HG02763 (cell line): ENCODE results near the gene ABI3BP.
"Not testable (repeated sequence)": the region's sequence is repeated elsewhere in the genome, so short reads cannot be mapped to it uniquely, and the experiment has no call there.

Experiments
- ATAC-seq: cut with Tn5 transposase; IDR thresholded peaks from one replicate; pipeline ENCODE4 v1.9.1; 2021; ENCODE audit warnings: mild to moderate bottlenecking, moderate library complexity; ENCODE audit not compliant: unreplicated experiment

The ABI3BP gene

DNA sequence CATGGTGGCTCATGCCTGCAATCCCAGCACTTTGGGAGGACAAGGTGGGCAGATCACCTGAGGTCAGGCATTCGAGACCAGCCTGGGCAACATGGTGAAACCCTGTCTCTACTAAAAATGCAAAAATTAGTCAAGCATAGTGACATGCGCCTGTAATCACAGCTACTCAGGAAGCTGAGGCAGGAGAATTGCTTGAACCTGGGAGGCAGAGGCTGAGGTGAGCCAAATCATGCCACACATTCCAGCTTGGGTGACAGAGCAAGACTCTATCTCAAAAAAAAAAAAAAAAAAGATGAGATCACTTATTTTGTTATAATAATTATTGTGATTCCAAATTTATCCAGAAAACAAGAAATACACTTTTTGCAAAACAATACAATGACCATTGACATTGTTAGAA lies 47.1 kb downstream of the ABI3BP start:
- not testable (repeated sequence) for ATAC-seq

DNA sequence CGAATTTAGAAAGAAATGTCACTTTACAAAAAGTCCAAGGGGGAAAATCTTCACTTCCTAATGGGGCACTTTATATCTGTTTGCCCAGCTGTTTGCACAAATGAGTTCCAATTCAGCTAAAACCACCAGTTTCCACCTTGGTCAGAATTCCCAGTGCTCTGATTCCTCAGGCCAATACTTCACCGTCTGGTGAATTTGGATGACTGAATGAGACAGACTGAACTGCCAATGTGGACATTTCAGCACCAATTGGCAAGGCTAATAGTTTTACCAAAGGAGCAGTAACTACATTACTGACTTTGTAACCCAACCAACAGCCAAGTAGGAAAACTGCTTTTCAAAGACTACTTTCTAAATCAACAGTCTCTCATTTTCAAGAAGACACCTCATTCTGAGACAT lies 51.8 kb downstream of the ABI3BP start:
- ATAC-seq: no peak

DNA sequence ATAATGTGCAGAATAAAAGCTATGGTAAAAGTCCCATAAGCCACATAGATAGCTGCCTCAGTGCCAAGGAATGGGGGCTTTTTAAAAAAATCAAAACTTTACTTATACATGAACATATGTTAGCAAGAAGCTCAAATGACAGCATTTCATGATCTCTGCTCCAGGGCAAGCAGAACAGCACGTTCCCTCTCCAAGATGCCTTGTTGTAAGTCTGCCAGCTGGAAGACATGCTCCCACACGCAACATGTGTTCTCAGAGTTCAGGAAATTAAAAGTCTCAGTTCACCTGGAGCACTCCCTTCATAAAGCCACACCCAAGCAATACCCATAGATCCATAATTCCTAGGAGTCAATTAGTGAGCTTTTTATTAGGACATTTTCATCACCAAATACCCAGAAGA lies 52.2 kb downstream of the ABI3BP start:
- no peak for ATAC-seq

DNA sequence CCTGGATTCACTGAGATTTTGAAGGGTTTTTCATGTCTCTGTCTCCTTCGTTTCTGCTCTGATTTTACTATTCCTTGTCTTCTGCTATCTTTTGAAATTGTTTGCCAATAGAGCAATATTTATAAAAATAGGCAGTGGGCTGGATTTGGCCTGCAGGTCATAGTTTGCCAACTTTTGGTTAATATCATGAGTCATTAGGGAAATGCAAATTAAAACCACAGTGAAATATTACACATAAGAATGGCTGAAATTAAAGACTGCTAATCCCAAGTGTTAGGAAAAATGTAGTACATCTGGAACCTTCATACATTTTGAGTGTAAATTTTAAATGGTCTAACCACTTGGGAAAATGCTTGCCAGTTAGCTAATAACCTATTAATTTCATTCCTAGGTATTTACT lies 56.3 kb downstream of the ABI3BP start:
- no peak for ATAC-seq

DNA sequence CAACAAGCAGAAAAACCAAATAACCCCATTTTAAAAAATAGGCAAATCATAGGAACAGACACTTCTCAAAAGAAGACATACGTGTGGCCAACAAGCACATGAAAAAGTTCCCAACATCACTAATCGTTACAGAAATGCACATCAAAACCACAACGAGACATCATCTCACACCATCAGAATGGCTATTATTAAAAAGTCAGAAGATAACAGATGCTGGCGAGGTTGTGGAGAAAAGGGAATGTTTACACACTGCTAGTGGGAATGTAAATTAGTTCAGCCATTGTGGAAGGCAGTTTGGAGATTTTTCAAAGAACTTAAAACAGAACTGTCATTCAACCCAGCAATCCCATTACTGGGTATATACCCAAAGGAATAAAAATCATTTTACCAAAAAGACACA lies 60.7 kb downstream of the ABI3BP start:
- no peak for ATAC-seq

DNA sequence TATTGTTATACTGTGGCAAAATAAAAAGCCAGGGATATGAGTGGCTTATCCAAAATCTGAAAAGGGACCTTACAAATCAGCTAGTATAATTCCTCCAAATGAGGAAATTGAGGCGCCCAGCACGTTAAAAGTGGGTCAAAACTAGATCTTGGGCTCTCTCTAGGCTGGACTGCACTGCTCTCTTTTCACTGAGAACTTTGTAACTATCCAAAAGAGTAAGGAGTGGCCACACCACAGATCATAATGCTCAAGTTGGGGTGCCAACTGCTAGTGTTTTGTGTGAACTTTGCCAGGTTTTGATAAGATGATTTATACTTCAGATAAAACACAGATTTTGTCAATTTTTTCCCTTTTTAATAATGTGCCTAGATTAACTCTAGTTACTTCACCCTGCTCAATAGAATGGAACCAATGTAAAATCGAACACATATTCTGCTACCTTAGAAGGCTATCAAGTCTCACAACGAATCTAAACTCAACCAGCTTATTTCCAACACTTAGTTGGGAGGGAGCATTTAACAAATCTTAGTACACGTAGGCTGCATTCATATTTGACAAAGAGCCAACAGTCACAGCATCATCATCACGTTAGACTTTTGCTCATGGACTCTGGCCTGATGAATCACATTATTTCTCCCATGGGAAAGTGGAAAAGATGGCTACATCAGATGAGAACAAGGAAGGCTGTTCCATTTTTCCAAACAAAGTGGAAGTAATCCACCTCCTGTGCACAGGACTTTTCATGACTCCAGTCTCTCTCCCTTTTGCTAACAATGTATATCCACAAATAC lies 64.4 kb downstream of the ABI3BP start:
- no peak for ATAC-seq

DNA sequence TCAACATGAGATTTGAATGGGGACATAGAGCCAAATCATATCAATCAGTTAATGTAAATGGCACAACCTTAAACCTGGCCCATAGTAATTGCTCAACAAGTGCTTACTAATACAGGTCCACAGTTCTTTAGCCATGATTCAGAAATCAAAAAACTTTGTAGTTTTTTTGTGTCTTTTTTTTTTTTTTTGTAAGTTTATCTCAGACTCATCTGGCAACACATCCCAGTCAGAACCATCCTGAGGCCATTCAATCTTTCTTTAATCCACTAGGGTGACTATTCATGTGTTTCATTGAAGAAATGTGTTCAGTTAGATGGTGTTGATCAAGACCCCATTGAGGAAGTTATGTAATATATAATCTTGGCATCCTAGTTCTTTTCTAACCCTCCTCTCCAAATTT lies 65.4 kb downstream of the ABI3BP start:
- ATAC-seq: no peak

DNA sequence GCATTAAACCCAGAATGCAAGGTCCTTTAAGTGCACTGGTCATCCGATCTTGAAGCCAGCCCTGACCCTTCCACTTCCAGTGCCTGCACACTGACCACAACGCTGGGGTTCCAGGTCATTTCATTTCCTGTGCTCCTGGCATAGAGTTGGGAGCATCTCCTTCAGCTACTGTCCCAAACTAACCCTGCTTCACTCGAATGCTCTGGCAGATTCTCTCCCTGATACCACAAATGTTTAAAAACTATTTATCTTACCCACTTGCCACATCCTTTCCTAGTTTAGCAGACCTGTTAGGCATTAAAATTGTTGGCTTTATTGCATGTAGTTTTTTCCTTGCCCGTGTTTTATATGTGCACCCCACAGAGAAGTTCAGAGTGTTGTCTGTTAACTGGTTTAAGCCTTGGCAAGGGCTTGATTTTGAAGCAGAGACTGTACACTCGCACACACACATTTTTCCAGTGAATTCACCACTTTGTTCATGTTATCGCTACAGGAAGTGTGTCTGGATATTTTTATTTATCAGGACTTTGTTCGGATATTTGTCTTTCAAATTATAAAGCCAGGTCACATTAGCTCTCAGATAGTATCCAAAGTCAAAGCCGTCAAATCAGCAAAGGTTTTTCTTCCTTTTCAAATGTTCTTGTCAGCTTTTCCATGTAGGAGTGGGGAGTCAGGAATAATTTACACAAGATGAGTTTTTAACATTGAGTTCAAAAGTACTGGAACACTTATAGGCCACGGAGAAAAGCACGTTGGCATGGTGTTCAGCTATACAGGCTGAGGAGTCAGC lies 77.3 kb downstream of the ABI3BP start:
- ATAC-seq: no peak

DNA sequence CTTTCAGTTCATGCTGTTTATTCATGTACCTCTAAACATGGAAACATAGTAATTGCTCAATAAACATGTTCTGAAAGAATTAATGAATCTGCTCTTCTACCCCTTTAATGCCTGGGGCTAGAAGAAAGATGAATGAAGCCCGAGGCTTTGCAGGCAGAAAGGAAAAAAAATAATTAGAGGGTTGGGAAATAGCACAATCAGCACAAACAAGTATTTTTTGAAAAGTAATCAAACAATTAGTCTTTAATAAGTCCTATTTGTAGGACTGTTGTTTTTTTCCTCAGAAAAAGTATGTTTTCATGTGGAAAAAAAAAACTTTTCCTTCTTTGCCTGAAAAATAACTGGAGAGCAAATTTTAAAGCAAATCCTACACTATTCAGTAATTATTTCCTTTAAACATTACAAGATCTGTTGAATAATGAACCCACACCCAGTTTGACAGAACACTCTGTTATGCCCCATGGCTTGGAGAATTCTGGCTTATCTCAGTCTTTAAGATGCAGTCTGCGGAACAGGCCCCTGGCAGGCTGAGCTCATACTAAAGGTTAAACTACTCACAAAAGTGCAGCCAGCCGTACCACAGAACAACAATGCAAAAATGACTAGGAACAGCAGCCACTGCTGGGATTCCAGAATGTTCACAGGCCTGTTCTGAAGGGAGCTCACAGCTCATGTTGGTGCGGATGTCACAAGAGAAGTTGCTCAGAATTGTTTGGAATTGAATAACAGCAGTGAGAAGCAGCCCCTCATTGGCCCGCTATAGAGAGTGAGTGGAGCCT lies 79.2 kb downstream of the ABI3BP start:
- ATAC-seq: no peak

DNA sequence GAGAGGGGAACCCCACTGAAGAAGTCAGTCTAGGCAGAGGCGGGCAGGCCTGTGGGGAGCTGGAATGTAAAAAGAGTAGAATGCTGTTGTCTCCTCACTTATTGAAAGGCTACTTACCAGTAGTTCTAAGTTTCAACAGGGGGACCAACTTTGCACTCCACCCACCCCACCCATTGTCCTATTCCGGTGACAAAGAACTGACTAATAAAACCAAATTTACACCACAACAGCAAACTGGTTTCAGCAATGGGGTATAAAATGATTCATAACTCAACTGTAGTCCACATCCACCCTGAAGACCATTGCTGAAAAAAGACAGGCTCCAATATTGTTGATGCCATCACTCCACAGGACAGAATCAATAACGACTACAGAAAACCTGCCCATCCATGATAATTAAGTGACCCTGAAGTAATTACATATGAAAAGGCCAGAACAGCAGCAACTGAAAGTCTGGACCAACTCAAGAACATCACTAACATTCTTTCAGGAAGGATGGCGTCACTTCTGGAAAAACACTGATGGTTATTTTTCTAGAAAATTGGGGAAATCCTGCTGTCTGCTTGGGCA lies 80.2 kb downstream of the ABI3BP start:
- no peak for ATAC-seq

DNA sequence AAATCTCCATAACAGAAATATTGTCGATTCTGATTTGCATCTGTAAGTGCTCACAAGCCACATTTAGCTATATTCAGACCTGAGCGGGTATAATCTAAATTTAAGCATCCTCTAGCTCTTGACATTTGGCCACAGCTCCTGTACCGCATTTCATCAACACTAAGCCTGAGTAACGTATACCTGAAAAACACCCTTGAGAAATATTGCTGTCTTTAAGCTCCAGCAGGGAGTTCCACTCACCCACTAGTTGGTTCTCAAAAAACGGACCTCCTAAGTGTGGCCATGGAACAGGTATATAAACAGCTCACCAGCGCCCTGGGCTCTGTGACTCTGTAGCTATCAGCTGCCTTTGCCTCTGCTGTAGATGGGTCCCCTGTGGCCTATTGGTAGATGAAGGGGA lies 80.7 kb downstream of the ABI3BP start:
- no peak for ATAC-seq

DNA sequence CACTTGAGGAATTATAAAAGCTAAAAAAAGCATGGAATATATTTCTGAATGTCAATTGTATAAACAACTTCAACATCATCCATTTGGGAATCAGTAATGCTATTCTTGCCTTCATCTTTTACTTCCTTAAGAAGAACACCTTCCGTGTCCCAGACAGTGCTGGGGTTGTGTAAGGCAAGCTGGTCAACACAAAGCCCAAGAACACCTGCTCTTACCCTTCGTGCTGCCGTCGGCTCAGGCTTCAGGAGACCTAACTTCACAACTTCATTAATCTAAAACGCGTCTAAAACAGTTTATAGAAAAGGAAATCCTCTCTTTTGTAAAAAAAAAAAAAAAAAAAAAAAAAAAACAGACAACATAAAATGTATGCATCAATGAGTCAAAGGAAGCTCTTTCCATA lies 81.3 kb downstream of the ABI3BP start:
- ATAC-seq: no peak

DNA sequence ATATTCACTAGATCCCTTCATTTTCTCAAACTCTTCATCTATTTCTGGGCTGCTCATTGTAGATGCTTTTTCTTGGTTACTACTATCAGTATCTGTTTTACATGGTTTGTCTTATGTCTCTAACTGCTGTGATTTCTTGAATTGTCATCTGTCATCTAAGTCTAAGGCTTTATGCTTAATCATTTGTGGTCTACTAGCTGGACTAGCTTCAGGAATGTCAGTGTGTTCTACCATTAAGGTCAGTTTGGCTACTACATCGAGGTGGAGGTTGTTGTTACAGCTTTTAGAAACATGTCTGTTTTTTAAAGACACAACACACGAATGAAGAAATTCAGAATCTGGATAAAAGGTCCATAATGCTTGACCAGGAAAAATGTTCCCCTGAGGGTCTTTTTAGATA lies 82.2 kb downstream of the ABI3BP start:
- no peak for ATAC-seq

DNA sequence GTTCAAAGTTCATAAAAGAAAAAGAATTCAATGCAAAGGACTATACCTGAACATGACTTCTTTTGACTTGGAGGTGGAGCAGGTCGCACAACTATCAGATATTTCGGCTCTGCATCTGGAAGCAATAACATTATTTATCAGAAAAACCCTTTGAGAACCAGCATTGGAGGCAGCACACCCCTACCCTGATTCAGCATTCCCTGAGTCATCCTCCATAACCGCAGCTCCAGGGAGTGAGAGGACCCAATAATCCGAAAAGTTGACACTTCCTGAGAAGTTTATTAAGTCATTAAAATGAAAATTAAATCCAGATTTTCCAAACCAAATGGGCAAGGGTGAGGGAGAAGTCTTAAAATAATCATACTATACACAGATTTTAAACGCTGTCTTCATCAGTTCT lies 90.6 kb downstream of the ABI3BP start:
- ATAC-seq: no peak

DNA sequence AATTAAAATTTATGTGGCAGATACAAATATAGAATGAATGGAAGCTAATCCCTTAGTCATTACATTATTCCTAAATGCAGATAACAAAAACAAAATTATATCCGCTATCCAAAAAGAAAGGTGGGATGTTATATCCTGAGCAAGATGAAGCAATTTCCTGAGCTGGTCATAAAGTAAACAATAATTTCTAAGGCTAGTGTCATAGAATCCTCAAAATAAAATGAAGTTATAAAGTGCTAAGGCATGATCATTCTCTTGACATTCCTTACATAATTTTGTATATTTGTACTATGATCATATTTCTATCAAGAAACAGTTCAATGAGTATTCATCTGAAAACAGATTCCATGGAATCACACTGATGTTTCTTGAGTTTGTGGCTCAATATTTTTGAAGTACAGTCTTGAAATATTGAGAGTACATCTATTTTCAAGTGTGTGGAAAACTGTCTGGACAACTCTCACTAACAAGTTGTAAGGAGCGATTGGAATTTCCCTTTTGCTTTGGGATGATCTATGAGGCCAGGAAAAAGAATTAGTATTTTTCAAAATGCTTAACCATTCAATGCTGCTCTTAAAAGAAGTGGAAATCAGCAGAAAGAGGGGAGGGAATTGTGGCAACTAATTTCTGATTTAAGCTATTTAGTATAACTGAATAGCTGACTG lies 92.4 kb downstream of the ABI3BP start:
- no peak for ATAC-seq

DNA sequence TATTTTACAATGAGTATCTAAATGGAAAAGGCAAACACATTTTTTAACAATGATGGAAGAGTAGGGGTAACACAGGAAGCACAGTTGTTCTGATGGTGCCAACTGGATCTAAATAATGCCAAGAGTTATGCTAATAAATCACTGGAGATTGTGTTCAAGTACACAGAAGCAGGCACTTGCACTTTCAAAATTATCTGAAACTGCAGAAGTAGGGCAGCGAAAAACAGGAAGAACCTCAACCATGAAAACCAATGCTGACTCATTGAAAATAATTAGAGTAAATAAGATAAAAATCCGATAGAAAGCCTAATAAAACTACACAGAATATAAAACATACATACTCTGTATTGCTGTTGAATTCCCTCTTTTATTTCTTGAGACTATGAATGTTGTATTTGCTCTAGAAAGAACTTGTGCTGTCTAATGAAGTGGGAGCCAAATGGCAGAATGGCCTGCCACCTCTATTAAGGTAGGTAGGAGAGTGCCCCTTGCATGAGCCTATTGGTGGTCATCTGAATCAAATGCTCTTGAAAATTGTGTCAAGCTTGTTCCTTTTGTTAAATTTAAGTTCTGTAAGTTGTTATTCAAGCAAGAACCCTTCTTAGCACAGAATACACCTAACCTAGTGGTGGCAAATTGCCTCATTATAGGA lies 93.7 kb downstream of the ABI3BP start:
- peak; percentile 63 for ATAC-seq

DNA sequence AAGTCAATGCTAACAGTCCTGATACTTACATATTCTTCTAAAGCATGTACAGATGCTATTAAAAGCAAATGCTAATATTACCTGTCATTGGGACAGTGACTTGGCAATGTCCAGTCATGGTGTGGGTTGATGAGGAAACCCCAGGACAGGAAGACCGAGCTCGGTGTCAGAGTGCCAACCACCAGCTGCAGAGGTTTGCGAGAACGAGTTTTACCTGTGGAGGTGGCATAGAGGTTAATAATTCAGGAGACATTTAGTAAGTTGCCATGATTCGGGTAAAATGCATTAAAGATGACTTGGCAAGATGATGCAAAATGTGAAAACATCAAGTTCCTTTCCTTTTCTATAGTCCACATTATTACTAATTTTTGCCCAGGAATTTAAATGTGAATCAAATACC lies 94.5 kb downstream of the ABI3BP start:
- ATAC-seq: no peak

DNA sequence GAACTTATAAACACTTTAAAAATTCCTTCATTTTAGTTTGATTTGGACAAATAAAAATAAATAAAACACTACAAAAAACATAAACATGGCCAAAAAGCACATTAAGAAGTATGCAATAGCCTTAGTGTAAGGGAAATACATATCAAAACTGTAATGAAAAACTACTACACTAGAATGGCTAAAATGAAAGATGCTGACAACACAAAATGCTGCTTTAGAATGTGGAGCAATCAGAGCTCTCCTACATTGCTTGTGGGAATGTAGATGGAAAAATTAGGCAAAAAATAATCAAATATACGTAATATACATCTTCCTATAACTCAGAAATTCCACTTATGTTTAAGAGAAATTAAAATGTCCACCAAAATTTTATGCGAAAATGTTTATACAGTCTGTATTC lies 96.2 kb downstream of the ABI3BP start:
- ATAC-seq: no peak

DNA sequence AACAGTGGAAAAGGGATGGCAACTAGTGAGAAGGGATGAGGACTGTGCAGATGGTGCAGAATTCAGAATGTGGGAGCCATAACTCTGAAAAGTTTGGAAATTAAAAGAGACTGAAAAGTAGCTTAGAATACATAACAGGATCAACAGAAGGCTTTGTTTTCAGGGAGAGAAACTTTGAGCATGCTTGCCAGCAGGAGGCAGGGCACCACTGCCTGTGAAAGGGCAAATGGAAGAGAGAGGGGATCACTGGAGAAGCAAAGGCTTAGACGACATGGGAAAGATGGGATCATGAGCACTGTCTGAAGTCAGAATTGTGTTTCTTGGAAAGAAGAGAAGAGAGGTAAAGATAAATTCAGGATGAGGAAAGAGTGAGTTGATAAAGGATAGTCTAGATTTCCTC lies 99.6 kb downstream of the ABI3BP start:
- ATAC-seq: no peak

DNA sequence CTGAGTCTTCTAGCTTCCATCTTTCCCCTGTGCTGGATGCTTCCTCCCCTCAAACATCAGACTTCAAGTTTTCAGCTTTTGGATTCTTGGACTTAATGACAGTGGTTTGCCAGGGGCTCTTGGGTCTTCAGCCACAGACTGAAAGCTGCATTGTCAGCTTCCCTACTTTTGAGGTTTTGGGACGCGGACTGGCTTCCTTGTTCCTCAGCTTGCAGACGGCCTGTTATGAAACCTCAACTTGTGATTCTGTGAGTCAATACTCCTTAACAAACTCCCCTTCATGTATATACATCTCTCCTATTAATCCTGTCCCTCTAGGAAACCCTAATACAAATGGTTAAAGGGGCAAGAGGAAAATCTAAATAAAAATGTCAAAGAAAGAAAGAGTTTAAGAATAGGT lies 100.1 kb downstream of the ABI3BP start:
- ATAC-seq: no peak
